SU-DHL-6 (cell line): ENCODE data around the gene FRK.

Experiments
- H2AFZ ChIP-seq: fragments of 200-600 bp; sonication (generic); 2 replicates; pipeline ENCODE4 v1.6.1; 2014; ENCODE audit warnings: low read depth, mild to moderate bottlenecking, moderate library complexity, mixed read lengths, antibody characterized with exemption, low read length; ENCODE audit not compliant: severe bottlenecking
- H3F3A ChIP-seq: fragments of 200-600 bp; shearing (Covaris generic); 2 replicates; pipeline ENCODE4 v1.6.0; 2016; ENCODE audit warnings: antibody characterized with exemption, mild to moderate bottlenecking; ENCODE audit not compliant: insufficient read depth
- H3K27ac ChIP-seq: fragments of 200-600 bp; sonication (generic); 2 replicates; pipeline ENCODE4 v1.5.1; 2016; ENCODE audit warnings: low read depth, mild to moderate bottlenecking, low read length, moderate library complexity, mixed read lengths
- H3K27me3 ChIP-seq: fragments of 200-600 bp; sonication (generic), shearing (Covaris generic); 2 replicates; pipeline ENCODE4 v1.6.0; 2014; ENCODE audit warnings: mild to moderate bottlenecking, low read length
- H3K36me3 ChIP-seq: fragments of 200-600 bp; sonication (generic); 2 replicates; pipeline ENCODE4 v1.6.1; 2014; ENCODE audit warnings: mild to moderate bottlenecking, low read length, mixed read lengths
- H3K4me2 ChIP-seq: fragments of 300-600, 200-600 bp; shearing (Covaris generic), sonication (generic); 2 replicates; pipeline ENCODE4 v1.6.0; 2014; ENCODE audit warnings: low read length, low read depth, mild to moderate bottlenecking; ENCODE audit not compliant: poor library complexity, severe bottlenecking
- H3K4me3 ChIP-seq: fragments of 200-600 bp; sonication (generic); 2 replicates; pipeline ENCODE4 v1.5.1; 2014; ENCODE audit warnings: antibody characterized with exemption, low read length, mild to moderate bottlenecking, mixed read lengths; ENCODE audit not compliant: insufficient read depth, poor library complexity, severe bottlenecking
- H3K79me2 ChIP-seq: fragments of 200-600 bp; sonication (generic); 2 replicates; pipeline ENCODE4 v1.6.1; 2014; ENCODE audit warnings: mild to moderate bottlenecking, low read length, moderate library complexity; ENCODE audit not compliant: insufficient read depth
- H3K9ac ChIP-seq: fragments of 200-600 bp; sonication (generic); 2 replicates; pipeline ENCODE4 v1.7.0; 2014; ENCODE audit warnings: mild to moderate bottlenecking, low read length
- H3K9me2 ChIP-seq: fragments of 200-600 bp; sonication (generic); replicated peaks from 2 replicates; pipeline ENCODE4 v1.6.1; 2014; ENCODE audit warnings: low read length; ENCODE audit not compliant: insufficient read depth
- H3K9me3 ChIP-seq: fragments of 200-600 bp; sonication (generic); 2 replicates; pipeline ENCODE4 v1.6.1; 2014; ENCODE audit warnings: low read length, mixed read lengths; ENCODE audit not compliant: insufficient read depth
- H4K20me1 ChIP-seq: fragments of 200-600 bp; sonication (generic); 2 replicates; pipeline ENCODE4 v1.6.1; 2014; ENCODE audit warnings: low read depth, mild to moderate bottlenecking, antibody characterized with exemption, low read length, moderate library complexity, mixed read lengths
- CTCF ChIP-seq: fragments of 200-600 bp; sonication (generic); IDR thresholded peaks from one replicate; pipeline ENCODE4 v1.5.1; 2017; ENCODE audit warnings: antibody characterized with exemption, mild to moderate bottlenecking, low read length, moderate library complexity; ENCODE audit not compliant: insufficient read depth, poor library complexity, severe bottlenecking
- EZH2phosphoT487 ChIP-seq: fragments of 200-600 bp; sonication (generic), shearing (Covaris generic); conservative IDR thresholded peaks from 2 replicates; pipeline ENCODE4 v1.6.1; 2018; ENCODE audit warnings: mild to moderate bottlenecking, antibody characterized with exemption, low read length, moderate library complexity, mixed read lengths

Gene FRK

GRCh38 chr6:115887891-115888290, 172.8 kb downstream of the FRK start:
- Histone ChIP-seq H3K36me3 (no peaks in the 10 kb centered on the region), H3K79me2 (no peaks in the 10 kb centered on the region), H4K20me1 (no peaks in the 10 kb centered on the region), H3K4me3 (no peak overlapping the region), H3K9ac (no peak overlapping the region), H3K4me2 (no peak overlapping the region), H3F3A (no peaks in the 10 kb centered on the region), H3K27me3 (no peaks in the 10 kb centered on the region), H3K27ac (no peak overlapping the region), H3K9me2 (no peaks in the 10 kb centered on the region), H2AFZ (no peak overlapping the region), H3K9me3 (no peaks in the 10 kb centered on the region)
- TF ChIP-seq CTCF: no peak
- no peak for TF ChIP-seq EZH2phosphoT487

GRCh38 chr6:115885636-115886366, 174.9 kb downstream of the FRK start:
- no peak overlapping the region for H3K4me2 ChIP-seq
- H3K27me3 ChIP-seq: no peaks in the 10 kb centered on the region
- TF ChIP-seq CTCF (no peak), EZH2phosphoT487 (no peak)
- H3K9ac ChIP-seq: no peak overlapping the region
- no peak overlapping the region for H3K27ac ChIP-seq
- no peaks in the 10 kb centered on the region for H3F3A ChIP-seq
- H3K9me3 ChIP-seq: no peaks in the 10 kb centered on the region
- H2AFZ ChIP-seq: no peak overlapping the region
- H3K79me2 ChIP-seq: no peaks in the 10 kb centered on the region
- H4K20me1 ChIP-seq: no peaks in the 10 kb centered on the region
- H3K4me3 ChIP-seq: no peak overlapping the region
- no peaks in the 10 kb centered on the region for H3K9me2 ChIP-seq
- H3K36me3 ChIP-seq: no peaks in the 10 kb centered on the region

- Histone ChIP-seq H3K9me3 (no peaks in the 10 kb centered on the region), H3F3A (no peaks in the 10 kb centered on the region), H3K27ac (no peak overlapping the region), H3K9ac (no peak overlapping the region), H3K27me3 (no peaks in the 10 kb centered on the region), H3K4me3 (no peak overlapping the region), H3K79me2 (no peaks in the 10 kb centered on the region), H3K9me2 (no peaks in the 10 kb centered on the region), H3K36me3 (no peaks in the 10 kb centered on the region), H3K4me2 (no peak overlapping the region), H4K20me1 (no peaks in the 10 kb centered on the region), H2AFZ (no peak overlapping the region)
- TF ChIP-seq EZH2phosphoT487 (no peak), CTCF (no peak)
These were observed 177.9 kb downstream of the FRK start for GRCh38 chr6:115882771-115883170.
